SH-SY5Y (cell line): ENCODE measurements around the gene PROC.

Experiments used
- GATA2 ChIP-seq: IDR thresholded peaks from 2 replicates; pipeline ENCODE4 v1.6.1; 2011; ENCODE audit warnings: mild to moderate bottlenecking, low read depth, low read length
- GATA3 ChIP-seq: IDR thresholded peaks from 2 replicates; pipeline ENCODE4 v1.6.1; 2011; ENCODE audit warnings: low read depth, mild to moderate bottlenecking, low read length, moderate library complexity

- no peak for TF ChIP-seq GATA3
- TF ChIP-seq GATA2, result no peak
Measured at GRCh38 chr2:127392133-127392827, 25.9 kb upstream of the PROC start.
